Osteocyte (in vitro differentiated cells): ENCODE results near the gene RBP2. TPM values are rescaled to one million over a fixed set of nuclear protein-coding genes. Genes with fewer than 3 reads are reported as not detected.

Source experiments
- DNase-seq: peaks from one replicate; pipeline ENCODE4 v3.0.0; 2021; ENCODE audit warnings: mixed read lengths; ENCODE audit not compliant: unreplicated experiment; ENCODE audit errors: extremely low spot score
- H3K27ac Mint-ChIP-seq: one replicate; pipeline ENCODE4 v1.8.0; 2021; ENCODE audit warnings: mild to moderate bottlenecking, mixed read lengths; ENCODE audit not compliant: unreplicated experiment
- H3K27me3 Mint-ChIP-seq: one replicate; pipeline ENCODE4 v1.8.0; 2021; ENCODE audit warnings: mixed read lengths; ENCODE audit not compliant: unreplicated experiment
- H3K36me3 Mint-ChIP-seq: one replicate; pipeline ENCODE4 v1.8.0; 2021; ENCODE audit warnings: mixed read lengths; ENCODE audit not compliant: unreplicated experiment
- H3K4me1 Mint-ChIP-seq: one replicate; pipeline ENCODE4 v1.8.0; 2021; ENCODE audit warnings: mixed read lengths; ENCODE audit not compliant: unreplicated experiment
- H3K4me3 Mint-ChIP-seq: one replicate; pipeline ENCODE4 v1.8.0; 2021; ENCODE audit warnings: mild to moderate bottlenecking, moderate library complexity, mixed read lengths; ENCODE audit not compliant: unreplicated experiment
- H3K9me3 Mint-ChIP-seq: one replicate; pipeline ENCODE4 v1.8.0; 2021; ENCODE audit warnings: mixed read lengths; ENCODE audit not compliant: unreplicated experiment
- CTCF ChIP-seq: fragments of 200-600 bp; sonication (generic); IDR thresholded peaks from 2 replicates; pipeline ENCODE4 v1.5.0; 2021; ENCODE audit warnings: antibody characterized with exemption, mild to moderate bottlenecking, moderate library complexity
- total RNA-seq: library from RNA; stranded (reverse); gene quantifications from 2 replicates; pipeline ENCODE4 v1.2.1, GENCODE V29; 2021

The RBP2 gene
- total RNA-seq, 1 donor from 2014 or later = not detected

- no peak overlapping the region for H3K4me3 Mint-ChIP-seq
- H3K27me3 Mint-ChIP-seq = no peaks in the 10 kb centered on the region
- H3K9me3 Mint-ChIP-seq = no peaks in the 10 kb centered on the region
- TF ChIP-seq CTCF = no peak
- peaks cover 8% of the 10 kb centered on the region for H3K4me1 Mint-ChIP-seq
- no peak overlapping the region for H3K27ac Mint-ChIP-seq
- H3K36me3 Mint-ChIP-seq = peaks cover 2% of the 10 kb centered on the region
- DNase-seq = no peak
Observed at GRCh38 chr3:139456386-139456785, 19.9 kb downstream of the RBP2 start.

- Mint-ChIP-seq H3K36me3 (peaks cover 2% of the 10 kb centered on the region), H3K9me3 (no peaks in the 10 kb centered on the region), H3K4me3 (no peak overlapping the region), H3K4me1 (peaks cover 8% of the 10 kb centered on the region), H3K27ac (no peak overlapping the region), H3K27me3 (no peaks in the 10 kb centered on the region)
- no peak for DNase-seq
- TF ChIP-seq CTCF = peak; percentile 27
Observed at GRCh38 chr3:139455855-139456254, 20.5 kb downstream of the RBP2 start.

DNA sequence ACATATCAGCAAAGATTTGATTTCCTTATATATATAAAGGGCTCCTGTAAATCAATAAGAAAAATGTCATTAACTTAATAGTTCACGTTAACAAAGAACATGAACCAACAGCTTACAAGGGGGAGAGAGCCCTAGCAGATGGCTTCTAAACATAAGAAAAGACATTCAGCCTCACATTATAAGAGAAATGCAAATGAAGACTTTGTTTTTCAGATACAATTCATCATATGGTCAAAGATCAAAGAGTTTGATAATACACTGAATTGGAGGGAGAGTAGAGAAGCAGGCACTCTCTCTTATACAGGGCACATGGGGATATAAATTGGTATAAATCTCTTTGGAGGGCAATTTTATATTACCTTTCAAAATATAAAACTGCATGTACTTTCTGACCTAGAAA, 21.1 kb downstream of the RBP2 start:
- Mint-ChIP-seq H3K4me1 (peaks cover 5% of the 10 kb centered on the region), H3K9me3 (no peaks in the 10 kb centered on the region), H3K36me3 (peaks cover 2% of the 10 kb centered on the region), H3K27me3 (no peaks in the 10 kb centered on the region), H3K27ac (no peak overlapping the region), H3K4me3 (no peak overlapping the region)
- no peak for TF ChIP-seq CTCF
- no peak for DNase-seq

- Mint-ChIP-seq H3K27me3 (no peaks in the 10 kb centered on the region), H3K27ac (no peak overlapping the region), H3K4me3 (no peak overlapping the region), H3K4me1 (no peaks in the 10 kb centered on the region), H3K9me3 (no peaks in the 10 kb centered on the region), H3K36me3 (peaks cover 2% of the 10 kb centered on the region)
- TF ChIP-seq CTCF = no peak
- no peak for DNase-seq
Observed at GRCh38 chr3:139454346-139454745, 22.0 kb downstream of the RBP2 start.

DNA sequence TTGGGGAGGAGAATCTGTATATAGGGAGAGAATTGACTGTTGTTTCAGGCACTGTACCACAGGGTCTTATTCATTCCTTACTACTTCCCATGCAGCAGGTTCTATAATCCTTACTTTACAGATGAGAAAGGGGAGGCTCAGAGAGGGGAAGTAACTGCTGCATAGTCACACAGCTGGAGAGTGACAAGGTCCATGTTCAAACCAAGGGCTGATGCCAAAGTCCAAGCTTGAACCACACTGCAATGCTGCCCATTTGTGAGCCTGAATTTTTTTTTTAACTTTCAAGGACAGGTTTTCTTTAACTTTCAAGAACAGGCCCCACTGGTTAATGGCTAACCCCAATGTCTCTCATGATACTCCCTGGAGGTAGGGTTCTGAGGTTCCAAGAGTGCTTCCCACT, 26.2 kb downstream of the RBP2 start:
- H3K27me3 Mint-ChIP-seq = peaks cover 2% of the 10 kb centered on the region
- DNase-seq = no peak
- peaks cover 7% of the 10 kb centered on the region for H3K36me3 Mint-ChIP-seq
- no peak overlapping the region for H3K27ac Mint-ChIP-seq
- H3K4me1 Mint-ChIP-seq = no peaks in the 10 kb centered on the region
- no peak for TF ChIP-seq CTCF
- no peaks in the 10 kb centered on the region for H3K9me3 Mint-ChIP-seq
- H3K4me3 Mint-ChIP-seq = no peak overlapping the region
